Loucy (cell line): Measurements from ENCODE around the gene IGDCC3.

ENCODE experiments used
- EZH2phosphoT487 ChIP-seq: fragments of 200-600 bp; IDR thresholded peaks from 2 replicates; pipeline ENCODE4 v1.6.1; 2018; ENCODE audit warnings: antibody characterized with exemption, mild to moderate bottlenecking, moderate library complexity, borderline replicate concordance
- TF ChIP-seq, protein P1 (sequence below): fragments of 200-600 bp; sonication (generic); conservative IDR thresholded peaks from 2 replicates; pipeline ENCODE4 v1.5.1; 2014; ENCODE audit warnings: mild to moderate bottlenecking, antibody characterized with exemption, low read length

DNA sequence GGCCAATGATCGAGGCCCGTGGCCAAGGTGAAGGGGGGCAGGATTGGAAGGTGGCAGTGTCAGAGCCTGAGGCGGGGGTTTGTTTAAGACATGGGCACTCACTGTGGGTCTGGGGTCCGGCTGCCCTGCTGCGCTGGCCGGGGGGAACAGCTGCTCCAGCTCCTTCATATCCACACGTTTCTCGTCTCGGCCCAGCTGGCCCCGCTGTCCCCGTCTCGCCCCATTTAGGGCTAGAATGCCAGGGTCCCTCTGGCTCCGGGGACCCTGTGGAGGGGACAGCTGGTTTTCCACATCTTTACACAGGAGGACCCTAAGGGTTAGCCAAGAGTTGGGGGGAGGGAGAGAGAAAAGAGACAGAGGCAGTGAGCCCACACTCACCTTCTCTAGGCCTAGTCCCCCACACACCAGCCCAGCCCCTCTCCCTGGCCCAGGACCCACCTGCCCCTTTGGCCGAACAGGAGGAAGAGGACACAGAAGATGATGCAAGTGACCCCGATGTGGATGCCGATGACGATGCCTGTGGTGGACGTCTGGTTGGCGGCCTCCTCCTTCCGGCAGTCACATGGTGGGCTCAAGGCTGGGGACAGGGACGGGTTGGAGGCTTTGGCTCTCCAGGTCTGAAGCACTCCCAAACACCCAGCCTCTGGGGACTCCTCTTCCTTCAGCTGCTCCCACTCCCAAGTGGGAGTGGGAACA lies 48.4 kb downstream of the IGDCC3 start:
- TF ChIP-seq, protein P1, sequence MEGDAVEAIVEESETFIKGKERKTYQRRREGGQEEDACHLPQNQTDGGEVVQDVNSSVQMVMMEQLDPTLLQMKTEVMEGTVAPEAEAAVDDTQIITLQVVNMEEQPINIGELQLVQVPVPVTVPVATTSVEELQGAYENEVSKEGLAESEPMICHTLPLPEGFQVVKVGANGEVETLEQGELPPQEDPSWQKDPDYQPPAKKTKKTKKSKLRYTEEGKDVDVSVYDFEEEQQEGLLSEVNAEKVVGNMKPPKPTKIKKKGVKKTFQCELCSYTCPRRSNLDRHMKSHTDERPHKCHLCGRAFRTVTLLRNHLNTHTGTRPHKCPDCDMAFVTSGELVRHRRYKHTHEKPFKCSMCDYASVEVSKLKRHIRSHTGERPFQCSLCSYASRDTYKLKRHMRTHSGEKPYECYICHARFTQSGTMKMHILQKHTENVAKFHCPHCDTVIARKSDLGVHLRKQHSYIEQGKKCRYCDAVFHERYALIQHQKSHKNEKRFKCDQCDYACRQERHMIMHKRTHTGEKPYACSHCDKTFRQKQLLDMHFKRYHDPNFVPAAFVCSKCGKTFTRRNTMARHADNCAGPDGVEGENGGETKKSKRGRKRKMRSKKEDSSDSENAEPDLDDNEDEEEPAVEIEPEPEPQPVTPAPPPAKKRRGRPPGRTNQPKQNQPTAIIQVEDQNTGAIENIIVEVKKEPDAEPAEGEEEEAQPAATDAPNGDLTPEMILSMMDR, result no peak
- no peak for TF ChIP-seq EZH2phosphoT487
